Astrocyte (in vitro differentiated cells and primary cell): Measurements from ENCODE around the gene RPRML.

ENCODE experiments used
- CTCF ChIP-seq: IDR thresholded peaks from 2 replicates; pipeline ENCODE4 v1.5.1; 2011; ENCODE audit warnings: low read depth, mild to moderate bottlenecking, inconsistent platforms, low read length, moderate library complexity; ENCODE audit not compliant: insufficient read depth
- EZH2 ChIP-seq: IDR thresholded peaks from 2 replicates; pipeline ENCODE4 v1.6.1; 2012; ENCODE audit warnings: mild to moderate bottlenecking, low read length, inconsistent platforms; ENCODE audit not compliant: insufficient read depth

- TF ChIP-seq CTCF (no peak), EZH2 (no peak)
Observed at GRCh38 chr17:46947216-46947615, 31.8 kb downstream of the RPRML start.
